G401.6 (cell line): ENCODE measurements around the gene DGKB.

Experiments used
- FAIRE-seq: peaks from 2 replicates; lab custom pipeline; 2012; peaks lifted over from hg19 to GRCh38; lab: Jason Lieb, UNC

Gene DGKB

GRCh38 chr7:14821757-14822480, 80.6 kb downstream of the DGKB start:
- no peak for FAIRE-seq

DNA sequence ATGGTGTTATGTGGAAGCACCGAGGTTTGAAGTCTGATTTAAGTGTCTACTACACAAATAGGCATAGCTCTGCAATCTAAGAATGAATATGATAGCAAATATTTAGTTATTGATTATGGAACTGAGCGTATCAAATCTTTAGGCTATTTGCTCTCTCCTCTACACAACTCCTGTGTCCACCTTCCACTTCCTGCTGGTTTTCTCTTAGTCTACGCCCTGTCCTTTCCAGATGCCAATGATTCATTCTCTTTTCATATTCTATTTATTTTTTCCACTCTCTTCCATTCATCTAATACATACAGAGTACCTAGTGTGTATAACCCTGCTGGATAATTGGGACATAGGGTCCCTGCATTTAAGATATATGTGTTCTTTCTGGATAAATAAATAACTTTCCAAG, 83.7 kb downstream of the DGKB start:
- no peak for FAIRE-seq

GRCh38 chr7:14817829-14818614, 84.5 kb downstream of the DGKB start:
- FAIRE-seq, result no peak

- FAIRE-seq, result peak; percentile 28
Observed at GRCh38 chr7:14807507-14807906, 95.0 kb downstream of the DGKB start.

GRCh38 chr7:14806891-14807290, 95.7 kb downstream of the DGKB start:
- FAIRE-seq, result no peak

DNA sequence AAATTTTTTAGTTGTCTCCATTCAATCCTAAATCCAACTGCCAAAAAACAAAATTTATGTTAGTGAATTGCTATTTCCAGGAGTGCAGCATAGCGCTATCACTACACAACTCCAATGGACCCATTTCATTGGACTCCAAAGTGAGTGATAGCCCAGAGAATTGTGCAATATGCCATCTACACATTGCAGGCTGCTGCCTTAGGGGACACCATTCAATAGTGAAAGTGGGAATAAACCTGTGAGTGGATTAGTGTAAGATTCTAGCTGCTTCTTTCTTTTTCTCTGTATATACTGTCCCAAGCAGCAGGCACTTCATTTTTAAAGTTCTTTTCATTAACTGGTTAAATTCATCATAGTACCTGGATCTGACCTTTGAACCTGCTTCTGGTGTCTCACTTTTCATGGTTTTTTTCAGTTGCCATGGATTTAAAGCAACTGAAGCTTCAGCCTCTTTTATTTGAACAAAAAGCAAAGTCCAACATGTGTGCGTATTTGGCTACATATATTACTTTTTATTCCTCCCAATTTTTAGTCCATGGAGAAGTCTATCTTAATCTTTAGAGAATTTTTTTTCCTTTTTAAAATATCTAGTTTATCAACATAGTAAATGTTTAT, 97.3 kb downstream of the DGKB start:
- no peak for FAIRE-seq

DNA sequence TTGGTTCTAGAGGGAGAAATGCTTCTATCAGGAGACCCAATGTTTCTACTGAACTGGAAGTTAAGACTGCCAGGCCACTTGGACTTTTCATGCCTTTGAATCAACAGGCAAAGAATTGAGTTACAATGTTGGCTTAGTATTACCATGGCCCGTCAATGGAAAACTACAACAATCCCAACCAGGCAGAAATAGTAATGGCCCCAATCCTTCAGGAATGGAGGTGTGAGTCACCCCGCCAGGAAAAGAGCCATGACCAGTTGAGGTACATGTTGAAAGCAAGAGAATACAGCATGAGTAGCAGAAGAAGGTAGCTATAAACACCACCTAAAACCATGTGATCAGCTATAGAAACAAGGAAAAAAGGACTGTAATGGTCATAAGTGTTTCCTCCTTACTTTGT, 101.9 kb downstream of the DGKB start:
- no peak for FAIRE-seq

GRCh38 chr7:14793151-14793550, 109.4 kb downstream of the DGKB start:
- no peak for FAIRE-seq

DNA sequence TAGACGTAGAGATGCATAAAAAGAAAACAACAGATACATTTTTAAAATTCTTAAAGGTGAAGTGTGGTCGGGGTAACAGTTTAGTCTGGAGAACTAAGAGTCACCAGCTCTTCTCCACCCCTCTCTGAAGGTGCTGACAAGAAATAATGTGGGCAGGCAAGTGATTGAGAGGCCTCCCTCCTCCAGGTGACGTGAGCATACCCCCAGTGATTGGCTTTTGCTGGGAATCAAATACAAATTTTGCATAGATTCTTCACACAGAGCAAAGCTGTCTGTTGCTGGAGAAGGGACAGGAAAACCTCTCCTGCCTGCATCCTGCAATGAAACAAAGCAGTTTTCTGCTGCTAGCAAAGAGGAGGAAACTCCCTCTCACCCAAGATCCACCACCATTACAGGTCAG, 115.0 kb downstream of the DGKB start:
- no peak for FAIRE-seq

DNA sequence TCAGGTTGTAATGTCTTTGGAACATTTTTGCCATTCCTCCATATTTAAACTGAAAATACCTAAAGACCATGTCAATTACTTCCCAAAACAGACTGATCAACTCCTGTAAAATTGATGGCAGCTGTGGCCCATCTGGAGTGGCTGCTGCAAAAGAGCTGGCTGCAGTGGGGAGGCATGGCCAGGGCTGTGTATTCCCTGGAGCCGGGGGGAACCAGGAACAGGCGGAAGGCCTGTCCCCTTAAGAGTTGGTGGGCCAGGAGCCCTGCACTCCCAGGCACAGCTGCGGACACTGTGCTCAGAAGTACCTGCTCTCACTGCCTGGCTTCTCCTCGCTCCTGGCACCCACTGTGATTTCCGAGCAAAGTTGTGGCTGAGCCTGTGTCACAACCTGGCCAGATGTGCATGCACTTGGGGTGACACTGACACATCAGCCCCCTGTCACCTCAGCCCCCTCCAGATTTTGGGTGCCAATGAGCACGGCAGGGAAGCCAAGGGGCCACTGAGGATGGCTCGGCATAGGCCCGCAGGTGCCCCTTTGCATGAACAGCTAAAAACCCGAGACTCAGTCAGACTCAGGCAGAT, 116.1 kb downstream of the DGKB start:
- FAIRE-seq, result no peak

DNA sequence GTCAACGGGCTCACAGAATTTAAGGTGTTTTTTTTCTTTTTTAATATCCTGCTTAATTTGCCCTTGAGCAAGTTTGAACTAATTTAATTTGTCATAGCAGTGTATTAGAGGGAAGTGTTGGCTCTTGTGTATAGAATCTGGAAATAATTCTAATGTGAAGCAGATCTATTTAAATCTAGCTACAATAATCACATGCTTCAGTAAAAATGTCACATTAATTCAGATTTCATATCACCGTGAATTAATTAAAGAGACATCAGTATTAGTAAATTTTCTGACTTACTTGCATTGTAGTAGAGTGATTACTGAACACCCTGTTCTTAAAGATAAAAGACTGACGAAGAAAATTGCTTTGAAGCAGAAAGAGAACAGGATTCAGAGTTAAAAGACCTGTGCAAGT, 124.7 kb downstream of the DGKB start:
- no peak for FAIRE-seq

DNA sequence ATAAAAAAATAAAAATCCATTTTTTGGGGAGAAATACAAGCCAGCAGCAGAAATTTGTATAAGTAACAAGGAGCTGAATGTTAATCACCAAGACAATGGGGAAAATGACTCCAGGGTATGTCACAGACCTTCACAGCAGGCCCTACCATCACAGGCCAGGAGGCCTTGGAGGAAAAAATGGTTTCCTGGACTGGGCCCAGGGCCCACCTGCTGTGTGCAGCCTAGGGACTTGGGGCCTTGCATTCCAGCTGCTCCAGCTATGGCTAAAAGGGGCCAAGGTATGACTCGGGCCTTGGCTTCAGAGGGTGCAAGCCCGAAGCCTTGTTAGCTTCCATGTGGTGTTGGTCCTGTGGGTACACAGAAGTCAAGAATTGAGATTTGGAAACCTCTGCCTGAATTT, 126.3 kb downstream of the DGKB start:
- FAIRE-seq, result no peak

DNA sequence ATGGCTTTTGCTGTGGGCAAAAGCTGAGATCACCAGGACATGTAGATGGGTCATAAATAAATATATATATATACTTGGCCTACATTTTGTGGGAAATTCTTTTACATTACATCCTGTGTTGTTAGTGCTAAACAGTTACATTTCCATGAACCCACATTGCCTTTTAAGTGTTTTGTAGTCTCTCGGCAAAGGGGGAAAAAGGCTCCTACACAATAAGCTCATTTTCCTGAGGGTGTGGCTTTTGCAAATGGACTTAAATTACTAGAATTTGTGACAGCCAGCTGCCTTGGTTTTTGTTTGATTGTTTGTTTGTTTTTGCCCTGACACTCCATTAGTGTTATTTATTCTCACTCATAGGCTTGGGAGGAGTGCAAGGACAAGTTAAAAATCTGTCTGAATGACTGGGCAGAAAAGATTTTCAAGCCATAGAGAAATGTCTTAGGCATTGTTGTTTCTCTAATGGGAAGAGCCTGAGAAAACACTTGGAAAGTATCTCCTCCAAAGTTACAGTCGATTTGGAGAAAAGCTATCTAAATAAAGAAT, 128.8 kb downstream of the DGKB start:
- no peak for FAIRE-seq

DNA sequence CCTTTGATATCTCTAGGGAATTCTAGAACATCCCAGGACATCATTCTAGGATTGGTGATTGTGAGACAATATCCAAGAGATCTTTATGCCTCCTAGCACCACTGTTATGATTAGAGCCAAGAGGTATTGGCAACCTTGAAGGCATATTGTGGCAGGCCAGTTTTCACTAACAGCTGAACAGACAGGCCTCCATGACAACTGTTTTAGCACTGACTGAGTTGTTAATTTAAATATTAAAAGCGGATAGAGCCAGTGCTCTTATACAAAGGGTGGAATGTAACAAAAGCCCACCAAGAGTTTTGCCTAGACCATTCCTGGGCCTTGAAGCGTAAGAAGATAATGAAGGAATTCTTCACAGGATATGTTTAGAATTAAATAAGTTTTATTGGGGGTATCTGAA, 131.9 kb downstream of the DGKB start:
- FAIRE-seq, result no peak

GRCh38 chr7:14769261-14769660, 133.3 kb downstream of the DGKB start:
- no peak for FAIRE-seq

GRCh38 chr7:14767716-14768425, 134.7 kb downstream of the DGKB start:
- no peak for FAIRE-seq

GRCh38 chr7:14766747-14767146, 135.8 kb downstream of the DGKB start:
- FAIRE-seq, result no peak

DNA sequence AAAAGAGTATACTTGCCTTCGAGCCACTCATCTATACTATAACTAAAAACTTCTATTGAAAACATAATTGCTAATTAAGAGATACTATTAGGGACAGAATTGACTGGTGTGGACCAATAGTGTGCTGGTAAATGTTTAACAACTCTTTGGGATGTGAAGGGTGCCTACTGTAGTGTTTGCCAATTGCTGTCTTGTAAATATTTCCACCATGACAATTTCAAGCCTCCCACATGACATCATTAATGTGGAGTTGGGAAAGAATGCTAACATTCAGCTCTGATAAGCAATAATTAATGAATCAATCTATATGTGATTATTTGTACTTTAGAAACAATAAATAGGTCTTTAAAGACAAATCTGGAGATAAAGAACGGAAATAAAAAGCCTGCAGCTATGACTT, 136.8 kb downstream of the DGKB start:
- no peak for FAIRE-seq

DNA sequence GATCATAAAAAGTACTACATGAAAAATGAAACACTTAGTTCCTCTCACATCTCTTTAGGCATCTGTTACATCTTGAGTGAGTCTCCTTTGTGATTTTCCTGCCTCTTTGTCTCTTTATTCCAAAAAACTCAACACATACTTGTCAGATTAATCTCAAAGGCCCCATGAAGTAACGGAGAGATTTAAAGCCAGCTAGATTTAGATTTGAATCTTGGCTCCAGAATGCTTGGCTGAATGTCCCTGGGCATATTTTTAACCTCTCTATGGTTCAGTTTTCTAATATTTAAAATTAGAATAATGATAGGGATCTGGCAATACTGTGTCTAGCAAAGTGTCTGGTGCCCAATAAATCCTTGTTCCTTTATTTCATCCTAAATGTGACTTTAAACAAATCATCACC, 140.0 kb downstream of the DGKB start:
- FAIRE-seq, result no peak

DNA sequence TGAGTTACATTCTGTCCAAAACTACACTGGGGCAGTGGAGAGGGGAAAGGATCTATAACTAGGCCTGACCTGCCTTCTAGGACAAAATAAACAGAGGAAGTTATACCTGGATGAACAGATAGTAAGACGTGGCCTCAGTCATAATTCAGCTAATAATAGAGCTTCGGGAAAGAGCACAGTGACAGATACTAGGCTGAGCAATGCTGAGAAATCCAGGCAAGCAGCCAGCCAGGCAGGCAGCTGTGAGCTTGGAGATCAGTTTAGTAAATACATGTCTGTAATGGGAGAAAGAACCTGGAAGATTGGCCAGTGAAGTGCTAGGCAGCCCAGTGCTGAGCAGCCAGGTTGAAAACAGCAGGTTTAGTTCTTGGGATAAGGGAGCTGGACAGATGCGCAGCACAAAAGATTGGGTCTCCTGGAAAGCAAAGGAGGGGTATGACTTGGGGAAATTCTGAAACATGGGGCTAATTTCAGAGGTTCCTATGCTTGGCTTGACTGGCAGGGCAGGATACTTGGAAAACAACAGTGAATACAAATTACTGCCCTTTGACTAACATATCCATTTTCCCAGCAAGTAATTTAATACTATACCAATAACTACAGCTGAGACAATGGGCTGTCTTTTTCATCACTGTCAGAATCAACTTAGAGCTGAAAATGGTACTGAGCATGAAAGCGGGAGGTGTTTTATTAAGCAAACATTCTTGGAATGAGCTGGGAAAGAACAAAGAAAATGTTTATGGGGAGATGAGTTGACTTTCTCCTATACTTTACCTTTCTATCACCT, 140.8 kb downstream of the DGKB start:
- no peak for FAIRE-seq

GRCh38 chr7:14760730-14761478, 141.6 kb downstream of the DGKB start:
- FAIRE-seq, result no peak
